ENCODE data around the gene BRIP1.

Gene BRIP1

DNA sequence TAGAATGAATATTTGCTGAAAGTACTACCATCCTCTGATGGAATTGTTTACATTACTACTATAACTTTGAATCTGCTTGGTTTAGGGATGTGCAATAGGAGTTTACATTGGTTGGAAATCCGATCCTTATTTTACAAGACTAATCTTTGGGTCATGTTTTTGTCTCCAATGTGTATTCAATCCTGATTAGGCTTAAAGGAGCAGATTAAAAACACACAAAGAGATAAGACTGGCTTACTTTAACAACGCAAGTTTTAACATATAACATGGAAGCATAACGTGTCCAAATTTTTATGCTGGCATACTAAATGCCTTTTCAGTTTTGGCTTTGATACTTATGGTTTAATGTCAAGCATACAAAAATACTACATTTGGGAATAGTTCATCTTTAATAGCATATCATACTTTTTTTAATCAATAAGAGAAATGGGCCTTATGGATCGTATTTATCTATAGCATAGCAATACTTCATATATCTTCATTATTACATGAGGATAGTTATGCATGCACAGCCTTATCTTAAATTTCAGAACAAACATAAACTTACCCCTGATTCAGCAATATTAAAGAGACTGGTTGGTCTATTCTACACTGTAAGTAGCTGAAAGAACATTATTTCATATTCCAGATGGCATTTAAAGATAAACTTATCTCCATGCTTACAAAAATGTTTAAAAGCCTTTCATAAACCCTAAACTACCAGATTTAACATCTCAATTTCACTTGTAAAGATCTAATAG lies 202.4 kb downstream of the BRIP1 start:
- no peak for DNase-seq (ENCODE audit: low read depth)
- TF ChIP-seq, protein P1, sequence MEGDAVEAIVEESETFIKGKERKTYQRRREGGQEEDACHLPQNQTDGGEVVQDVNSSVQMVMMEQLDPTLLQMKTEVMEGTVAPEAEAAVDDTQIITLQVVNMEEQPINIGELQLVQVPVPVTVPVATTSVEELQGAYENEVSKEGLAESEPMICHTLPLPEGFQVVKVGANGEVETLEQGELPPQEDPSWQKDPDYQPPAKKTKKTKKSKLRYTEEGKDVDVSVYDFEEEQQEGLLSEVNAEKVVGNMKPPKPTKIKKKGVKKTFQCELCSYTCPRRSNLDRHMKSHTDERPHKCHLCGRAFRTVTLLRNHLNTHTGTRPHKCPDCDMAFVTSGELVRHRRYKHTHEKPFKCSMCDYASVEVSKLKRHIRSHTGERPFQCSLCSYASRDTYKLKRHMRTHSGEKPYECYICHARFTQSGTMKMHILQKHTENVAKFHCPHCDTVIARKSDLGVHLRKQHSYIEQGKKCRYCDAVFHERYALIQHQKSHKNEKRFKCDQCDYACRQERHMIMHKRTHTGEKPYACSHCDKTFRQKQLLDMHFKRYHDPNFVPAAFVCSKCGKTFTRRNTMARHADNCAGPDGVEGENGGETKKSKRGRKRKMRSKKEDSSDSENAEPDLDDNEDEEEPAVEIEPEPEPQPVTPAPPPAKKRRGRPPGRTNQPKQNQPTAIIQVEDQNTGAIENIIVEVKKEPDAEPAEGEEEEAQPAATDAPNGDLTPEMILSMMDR (conservative IDR thresholded peaks at IDR 0.05; ENCODE audit: low read length) = no peak
- H3K4me3 ChIP-seq (ENCODE audit: low read length) = no peak overlapping the region

DNA sequence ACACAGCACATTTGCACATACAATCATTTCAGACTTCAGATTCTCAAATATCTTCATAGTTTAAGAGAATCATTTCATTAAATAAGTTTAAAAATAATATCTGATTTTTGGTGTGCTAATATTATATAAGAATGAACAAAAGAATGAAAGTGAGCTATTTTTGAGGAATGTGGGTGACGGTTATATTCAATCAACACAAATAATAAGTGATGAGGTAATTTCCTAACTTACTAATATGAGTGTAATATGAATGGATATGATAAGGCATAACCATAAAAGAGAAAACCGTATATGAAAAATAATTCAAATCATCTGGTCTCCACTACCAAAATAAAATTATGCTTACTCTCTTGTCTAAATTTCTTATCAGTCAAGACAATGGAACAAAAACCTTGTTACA lies 203.9 kb downstream of the BRIP1 start:
- TF ChIP-seq, protein P1 (conservative IDR thresholded peaks at IDR 0.05; ENCODE audit: low read length) = no peak
- DNase-seq (ENCODE audit: low read depth) = no peak
- no peak overlapping the region for H3K4me3 ChIP-seq (ENCODE audit: low read length)

DNA sequence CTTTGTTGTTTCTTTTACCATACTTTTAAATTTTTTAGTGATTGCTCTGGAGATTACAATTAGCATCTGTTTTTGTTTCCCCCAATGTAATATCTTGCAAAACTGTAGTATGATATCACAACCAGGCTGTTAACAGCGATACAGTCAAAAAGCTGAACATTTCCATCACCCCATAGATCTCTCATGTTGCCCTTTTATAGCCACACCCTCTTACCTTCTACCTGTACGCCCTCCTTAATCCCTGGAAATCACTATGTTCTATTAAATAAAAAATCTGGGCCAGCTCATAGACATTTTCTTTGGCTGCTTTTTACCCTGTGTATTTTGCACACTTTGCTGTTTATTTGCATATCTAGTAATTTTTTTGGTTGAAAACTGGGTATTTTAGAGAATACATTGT lies 205.1 kb downstream of the BRIP1 start:
- DNase-seq (ENCODE audit: low read depth) = no peak
- TF ChIP-seq, protein P1 (conservative IDR thresholded peaks at IDR 0.05; ENCODE audit: low read length) = no peak
- no peak overlapping the region for H3K4me3 ChIP-seq (ENCODE audit: low read length)

DNA sequence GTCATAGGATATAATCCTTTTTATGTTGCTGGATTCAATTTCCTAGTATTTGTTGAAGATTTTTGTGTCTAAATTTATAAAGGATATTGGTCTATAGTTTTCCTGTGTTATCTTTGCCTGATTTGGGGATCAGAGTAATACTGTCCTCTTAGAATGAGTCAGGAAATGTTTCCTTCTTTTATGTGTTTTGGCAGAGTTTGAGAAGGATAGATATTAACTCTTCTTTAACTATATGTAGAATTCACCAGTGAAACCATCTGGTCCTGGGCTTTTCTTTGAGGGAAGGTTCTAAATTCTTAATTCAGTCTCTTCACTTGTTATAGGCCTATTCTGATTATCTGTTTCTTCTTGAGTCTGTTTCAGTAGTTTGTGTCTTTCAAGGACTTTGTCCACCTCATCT lies 206.0 kb downstream of the BRIP1 start:
- DNase-seq (ENCODE audit: low read depth) = no peak
- TF ChIP-seq, protein P1 (conservative IDR thresholded peaks at IDR 0.05; ENCODE audit: low read length) = no peak

DNA sequence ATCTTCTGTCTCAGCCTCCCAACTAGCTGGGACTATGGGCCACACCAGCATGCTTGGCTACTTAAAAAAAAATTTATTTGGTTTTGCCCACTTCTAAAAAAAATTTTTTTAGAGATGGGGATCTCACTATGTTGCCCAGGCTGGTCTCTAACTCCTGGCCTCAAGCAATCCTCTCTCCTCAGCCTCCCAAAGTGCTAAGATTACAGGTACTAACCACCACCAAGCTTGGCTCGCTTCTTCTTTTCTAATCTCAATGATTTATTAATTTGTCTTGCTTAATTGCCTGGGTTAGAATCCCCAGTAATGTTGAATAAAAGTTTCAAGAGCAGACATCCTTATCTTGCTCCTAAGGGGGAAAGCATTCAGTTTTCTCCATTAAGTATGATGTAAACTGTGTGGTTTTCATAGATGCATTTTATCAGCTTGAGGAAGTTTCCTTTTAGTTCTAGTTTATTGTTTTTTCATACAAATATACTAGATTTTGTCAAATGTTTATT lies 206.6 kb downstream of the BRIP1 start:
- no peak for DNase-seq (ENCODE audit: low read depth)
- TF ChIP-seq, protein P1 (conservative IDR thresholded peaks at IDR 0.05; ENCODE audit: low read length) = no peak
- no peak overlapping the region for H3K4me3 ChIP-seq (ENCODE audit: low read length)

More for the DNA sequence above, 206.0 kb downstream of the BRIP1 start:
- no peak overlapping the region for H3K4me3 ChIP-seq (ENCODE audit: low read length)

DNA sequence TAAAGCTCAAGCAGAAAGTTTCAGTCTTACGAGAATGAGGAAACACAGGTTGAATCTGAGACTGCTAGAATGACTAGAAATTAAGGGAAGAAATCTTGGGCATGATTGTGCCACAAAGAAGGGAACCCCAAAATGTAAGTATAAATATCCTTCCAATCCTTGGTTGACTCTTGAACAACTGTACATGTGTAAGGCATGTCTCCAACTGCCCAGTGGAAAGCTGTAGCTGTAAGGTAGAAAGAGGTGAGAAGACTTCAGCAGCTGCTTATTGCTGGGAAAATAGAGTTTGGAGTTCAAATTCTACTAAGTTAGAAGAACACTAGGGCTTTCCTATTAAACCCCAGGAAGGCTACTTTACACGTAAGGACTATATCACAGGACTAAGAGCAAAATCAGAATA lies 212.6 kb downstream of the BRIP1 start:
- no peak overlapping the region for H3K4me3 ChIP-seq (ENCODE audit: low read length)
- TF ChIP-seq, protein P1 (conservative IDR thresholded peaks at IDR 0.05; ENCODE audit: low read length) = no peak
- DNase-seq (ENCODE audit: low read depth) = no peak

DNA sequence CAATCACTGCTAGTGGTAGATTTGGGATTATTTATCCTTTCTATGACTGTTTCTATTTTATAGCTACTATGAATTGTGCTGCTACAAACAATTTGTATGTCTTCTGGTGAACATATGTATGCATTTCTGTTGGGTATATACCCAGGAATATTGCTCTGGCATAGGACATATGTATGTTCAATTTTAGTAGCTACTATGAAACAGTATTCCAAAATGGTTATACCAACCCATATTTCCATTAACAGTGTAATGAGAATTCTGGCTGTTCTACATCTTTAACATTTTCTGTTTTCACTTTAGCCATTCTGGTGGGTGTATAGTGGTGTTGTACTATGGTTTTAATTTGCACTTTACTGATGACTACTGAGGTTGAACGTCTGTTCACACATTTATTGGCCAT lies 214.7 kb downstream of the BRIP1 start:
- no peak for DNase-seq (ENCODE audit: low read depth)
- no peak overlapping the region for H3K4me3 ChIP-seq (ENCODE audit: low read length)
- TF ChIP-seq, protein P1 (conservative IDR thresholded peaks at IDR 0.05; ENCODE audit: low read length) = no peak
